ENCODE measurements around the gene BRIP1. TPM values are rescaled to one million over a fixed set of nuclear protein-coding genes. Genes with fewer than 3 reads are reported as not detected.

The BRIP1 gene
- total RNA-seq, 1 donor from 2014 or later: 18.9 TPM

DNA sequence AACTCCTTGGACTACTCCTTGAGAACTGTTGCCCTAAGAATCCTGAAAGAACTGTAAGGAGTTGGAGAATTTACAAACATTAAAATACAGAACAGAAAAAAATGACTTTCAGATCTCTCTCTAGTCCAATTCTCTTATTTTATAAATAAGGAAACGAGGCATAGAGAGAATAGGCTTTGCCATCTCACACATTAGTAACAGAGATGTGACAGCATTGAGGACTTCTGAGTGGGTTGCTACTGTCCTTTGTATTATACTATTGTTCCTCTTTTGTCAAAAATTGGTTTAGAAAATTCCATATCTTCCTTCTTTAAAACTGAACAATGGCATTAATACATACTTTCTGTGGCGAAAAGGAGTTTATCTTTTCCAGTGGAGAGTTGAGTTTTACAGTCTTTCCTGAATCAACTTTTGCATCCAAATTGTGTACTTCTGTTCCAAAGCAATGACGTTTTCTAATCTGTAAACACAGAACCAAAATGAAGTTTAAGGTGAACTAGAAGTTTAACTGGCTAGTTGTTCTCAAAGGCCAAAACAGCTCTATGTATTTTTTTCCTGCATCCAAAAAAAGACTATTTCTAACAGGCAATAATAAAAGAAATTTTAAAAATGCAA lies 16.5 kb downstream of the BRIP1 start:
- H3K36me3 Mint-ChIP-seq: peaks cover 36% of the 10 kb centered on the region
- TF ChIP-seq, protein P1, sequence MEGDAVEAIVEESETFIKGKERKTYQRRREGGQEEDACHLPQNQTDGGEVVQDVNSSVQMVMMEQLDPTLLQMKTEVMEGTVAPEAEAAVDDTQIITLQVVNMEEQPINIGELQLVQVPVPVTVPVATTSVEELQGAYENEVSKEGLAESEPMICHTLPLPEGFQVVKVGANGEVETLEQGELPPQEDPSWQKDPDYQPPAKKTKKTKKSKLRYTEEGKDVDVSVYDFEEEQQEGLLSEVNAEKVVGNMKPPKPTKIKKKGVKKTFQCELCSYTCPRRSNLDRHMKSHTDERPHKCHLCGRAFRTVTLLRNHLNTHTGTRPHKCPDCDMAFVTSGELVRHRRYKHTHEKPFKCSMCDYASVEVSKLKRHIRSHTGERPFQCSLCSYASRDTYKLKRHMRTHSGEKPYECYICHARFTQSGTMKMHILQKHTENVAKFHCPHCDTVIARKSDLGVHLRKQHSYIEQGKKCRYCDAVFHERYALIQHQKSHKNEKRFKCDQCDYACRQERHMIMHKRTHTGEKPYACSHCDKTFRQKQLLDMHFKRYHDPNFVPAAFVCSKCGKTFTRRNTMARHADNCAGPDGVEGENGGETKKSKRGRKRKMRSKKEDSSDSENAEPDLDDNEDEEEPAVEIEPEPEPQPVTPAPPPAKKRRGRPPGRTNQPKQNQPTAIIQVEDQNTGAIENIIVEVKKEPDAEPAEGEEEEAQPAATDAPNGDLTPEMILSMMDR (conservative IDR thresholded peaks at IDR 0.05): no peak
- H3K4me3 Mint-ChIP-seq: no peak overlapping the region
- H3K9me3 Mint-ChIP-seq: no peaks in the 10 kb centered on the region
- DNase-seq (ENCODE audit: extremely low spot score, unreplicated experiment): no peak
- no peaks in the 10 kb centered on the region for H3K4me1 Mint-ChIP-seq (ENCODE audit: unreplicated experiment)
- H3K27ac Mint-ChIP-seq: no peak overlapping the region
- no peaks in the 10 kb centered on the region for H3K27me3 Mint-ChIP-seq

DNA sequence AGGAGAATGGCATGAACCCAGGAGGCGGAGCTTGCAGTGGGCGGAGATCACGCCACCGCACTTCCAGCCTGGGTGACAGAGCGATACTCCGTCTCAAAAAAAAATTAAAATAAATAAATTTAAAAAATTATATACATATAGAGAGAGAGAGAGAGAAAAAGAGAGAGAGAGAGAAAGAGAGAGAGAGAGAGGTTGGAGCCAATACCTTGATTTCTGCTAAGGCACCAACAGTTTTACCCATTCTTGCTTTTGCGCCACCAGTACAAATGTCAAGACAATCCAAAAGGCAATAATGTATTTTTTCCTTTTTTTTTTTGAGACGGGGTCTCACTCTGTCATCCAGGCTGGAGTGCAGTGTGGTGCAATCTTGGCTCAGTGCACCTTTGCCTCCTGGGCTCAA lies 17.2 kb downstream of the BRIP1 start:
- H3K36me3 Mint-ChIP-seq: peaks cover 38% of the 10 kb centered on the region
- no peaks in the 10 kb centered on the region for H3K27me3 Mint-ChIP-seq
- no peaks in the 10 kb centered on the region for H3K4me1 Mint-ChIP-seq (ENCODE audit: unreplicated experiment)
- no peaks in the 10 kb centered on the region for H3K9me3 Mint-ChIP-seq
- DNase-seq (ENCODE audit: extremely low spot score, unreplicated experiment): no peak
- no peak overlapping the region for H3K27ac Mint-ChIP-seq
- no peak overlapping the region for H3K4me3 Mint-ChIP-seq
- TF ChIP-seq, protein P1 (conservative IDR thresholded peaks at IDR 0.05): no peak

GRCh38 chr17:61843435-61843834 lies 19.9 kb downstream of the BRIP1 start:
- TF ChIP-seq, protein P1 (conservative IDR thresholded peaks at IDR 0.05): no peak
- no peak overlapping the region for H3K4me3 Mint-ChIP-seq
- H3K27me3 Mint-ChIP-seq: no peaks in the 10 kb centered on the region
- no peak for DNase-seq (ENCODE audit: extremely low spot score, unreplicated experiment)
- no peak overlapping the region for H3K27ac Mint-ChIP-seq
- no peaks in the 10 kb centered on the region for H3K9me3 Mint-ChIP-seq
- H3K36me3 Mint-ChIP-seq: peaks cover 34% of the 10 kb centered on the region
- H3K4me1 Mint-ChIP-seq (ENCODE audit: unreplicated experiment): no peaks in the 10 kb centered on the region

- Mint-ChIP-seq H3K4me3 (no peak overlapping the region), H3K9me3 (no peaks in the 10 kb centered on the region), H3K4me1 (ENCODE audit: unreplicated experiment) (no peaks in the 10 kb centered on the region), H3K36me3 (peaks cover 34% of the 10 kb centered on the region), H3K27me3 (no peaks in the 10 kb centered on the region), H3K27ac (no peak overlapping the region)
- TF ChIP-seq, protein P1 (conservative IDR thresholded peaks at IDR 0.05): no peak
- no peak for DNase-seq (ENCODE audit: extremely low spot score, unreplicated experiment)
These were observed 20.4 kb downstream of the BRIP1 start for GRCh38 chr17:61842899-61843298.

DNA sequence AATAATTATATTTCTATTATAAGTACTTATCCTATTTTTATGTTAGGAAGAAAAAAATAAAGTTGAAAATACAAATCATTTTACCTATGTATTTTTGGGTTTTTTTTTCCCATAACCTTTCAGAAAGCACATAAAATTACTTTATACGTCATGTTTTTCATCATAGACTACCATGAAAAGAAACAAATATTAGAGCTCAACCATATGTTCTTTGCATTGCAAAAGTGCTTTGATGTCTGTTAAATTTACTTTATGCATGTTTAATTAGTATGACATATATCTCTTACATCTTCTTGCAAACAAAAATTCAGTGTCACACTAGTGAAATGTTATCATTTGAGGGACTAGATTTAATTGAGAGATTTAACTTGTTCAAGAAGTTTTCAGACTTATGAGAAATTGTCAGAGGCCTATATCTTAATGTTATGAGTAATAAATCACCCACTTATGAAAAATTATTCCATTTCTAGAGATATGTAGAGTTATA lies 24.0 kb downstream of the BRIP1 start:
- Mint-ChIP-seq H3K4me1 (ENCODE audit: unreplicated experiment) (no peaks in the 10 kb centered on the region), H3K36me3 (peaks cover 16% of the 10 kb centered on the region), H3K27me3 (no peaks in the 10 kb centered on the region), H3K4me3 (no peak overlapping the region), H3K9me3 (no peaks in the 10 kb centered on the region), H3K27ac (no peak overlapping the region)
- DNase-seq (ENCODE audit: extremely low spot score, unreplicated experiment): no peak
- TF ChIP-seq, protein P1 (conservative IDR thresholded peaks at IDR 0.05): no peak
